Fibroblast of lung (primary cell): Measurements from ENCODE around the gene DNAH10. TPM values are rescaled to one million over a fixed set of nuclear protein-coding genes. Genes with fewer than 3 reads are reported as not detected.

Source experiments
- DNase-seq, 2 donors: peaks; one replicate each; pipeline versions ENCODE4 v3.0.0 to v3.0.0-alpha.2; 2010; ENCODE audit warnings: low read depth in 2 of 2
- H2AFZ ChIP-seq: 2 replicates; pipeline ENCODE4 v1.5.1; 2012; ENCODE audit warnings: low read length, control low read depth, inconsistent platforms
- H3K27ac ChIP-seq: 2 replicates; pipeline ENCODE4 v1.5.1; 2011; ENCODE audit warnings: low read length, control low read depth; ENCODE audit not compliant: insufficient read depth
- H3K27me3 ChIP-seq: 2 replicates; pipeline ENCODE4 v1.5.1; 2011; ENCODE audit warnings: mild to moderate bottlenecking, low read length; ENCODE audit not compliant: control insufficient read depth, insufficient read depth
- H3K36me3 ChIP-seq: 2 replicates; pipeline ENCODE4 v1.5.1; 2011; ENCODE audit warnings: low read length; ENCODE audit not compliant: control insufficient read depth, insufficient read depth
- H3K4me1 ChIP-seq: 2 replicates; pipeline ENCODE4 v1.5.1; 2011; ENCODE audit warnings: low read length; ENCODE audit not compliant: control insufficient read depth, insufficient read depth; ENCODE audit errors: extremely low read depth
- H3K4me2 ChIP-seq: 2 replicates; pipeline ENCODE4 v1.5.1; 2011; ENCODE audit warnings: low read length, control low read depth; ENCODE audit not compliant: insufficient read depth; ENCODE audit errors: extremely low read depth
- H3K4me3 ChIP-seq, 4 experiments: fragments of 200-600 bp in 1 of 4; sonication (generic) in 1 of 4; replicated peaks in 1 of 4; 2 replicates each; pipeline ENCODE4 v1.5.1; 2011 to 2016; ENCODE audit warnings: low read length in 4 of 4, low read depth in 3 of 4, mild to moderate bottlenecking in 3 of 4, control low read depth in 2 of 4, inconsistent platforms in 1 of 4, mixed read lengths in 1 of 4; ENCODE audit not compliant: insufficient read depth in 1 of 4; ENCODE audit errors: control extremely low read depth in 1 of 4
- H3K79me2 ChIP-seq: 2 replicates; pipeline ENCODE4 v1.5.1; 2012; ENCODE audit warnings: mild to moderate bottlenecking, low read length, inconsistent platforms; ENCODE audit not compliant: control insufficient read depth, insufficient read depth
- H3K9ac ChIP-seq: 2 replicates; pipeline ENCODE4 v1.5.1; 2011; ENCODE audit warnings: mild to moderate bottlenecking, low read length, control low read depth; ENCODE audit not compliant: insufficient read depth
- H3K9me3 ChIP-seq: 2 replicates; pipeline ENCODE4 v1.5.1; 2012; ENCODE audit warnings: low read depth, low read length; ENCODE audit not compliant: control insufficient read depth, insufficient read depth
- H4K20me1 ChIP-seq: 2 replicates; pipeline ENCODE4 v1.5.1; 2011; ENCODE audit warnings: low read length; ENCODE audit not compliant: control insufficient read depth, insufficient read depth; ENCODE audit errors: extremely low read depth
- EZH2 ChIP-seq: IDR thresholded peaks from 2 replicates; pipeline ENCODE4 v1.5.1; 2012; ENCODE audit warnings: low read length, control low read depth, mild to moderate bottlenecking; ENCODE audit errors: missing control alignments
- polyA plus RNA-seq, 2 donors: library from polyadenylated mRNA; depleted of rRNA in 1 of 2; stranded (reverse) in 1 of 2; unstranded in 1 of 2; fragments of >200 nt; gene quantifications; 2 replicates each; pipeline ENCODE4 v1.2.1, GENCODE V29; 2011 to 2012; ENCODE audit warnings: missing spikeins in 1 of 2
- total RNA-seq: library from RNA; depleted of rRNA; stranded (reverse); fragments of >200 nt; gene quantifications from 2 replicates; pipeline ENCODE4 v1.2.1, GENCODE V29; 2014
- TF ChIP-seq, protein P1 (sequence below), 2 donors: IDR thresholded peaks in 1 of 2; conservative IDR thresholded peaks in 1 of 2; 1 replicate in 1 of 2; 2 replicates in 1 of 2; pipeline ENCODE4 v1.5.1; 2011 to 2012; ENCODE audit warnings: low read length in 2 of 2, control low read depth in 1 of 2, inconsistent platforms in 1 of 2, low read depth in 1 of 2, mild to moderate bottlenecking in 1 of 2

The DNAH10 gene
- total and polyA plus RNA-seq, 2 donors (not counting 1 experiment from before 2014, with no cell fraction given), result 0.06 to 0.33 TPM

DNA sequence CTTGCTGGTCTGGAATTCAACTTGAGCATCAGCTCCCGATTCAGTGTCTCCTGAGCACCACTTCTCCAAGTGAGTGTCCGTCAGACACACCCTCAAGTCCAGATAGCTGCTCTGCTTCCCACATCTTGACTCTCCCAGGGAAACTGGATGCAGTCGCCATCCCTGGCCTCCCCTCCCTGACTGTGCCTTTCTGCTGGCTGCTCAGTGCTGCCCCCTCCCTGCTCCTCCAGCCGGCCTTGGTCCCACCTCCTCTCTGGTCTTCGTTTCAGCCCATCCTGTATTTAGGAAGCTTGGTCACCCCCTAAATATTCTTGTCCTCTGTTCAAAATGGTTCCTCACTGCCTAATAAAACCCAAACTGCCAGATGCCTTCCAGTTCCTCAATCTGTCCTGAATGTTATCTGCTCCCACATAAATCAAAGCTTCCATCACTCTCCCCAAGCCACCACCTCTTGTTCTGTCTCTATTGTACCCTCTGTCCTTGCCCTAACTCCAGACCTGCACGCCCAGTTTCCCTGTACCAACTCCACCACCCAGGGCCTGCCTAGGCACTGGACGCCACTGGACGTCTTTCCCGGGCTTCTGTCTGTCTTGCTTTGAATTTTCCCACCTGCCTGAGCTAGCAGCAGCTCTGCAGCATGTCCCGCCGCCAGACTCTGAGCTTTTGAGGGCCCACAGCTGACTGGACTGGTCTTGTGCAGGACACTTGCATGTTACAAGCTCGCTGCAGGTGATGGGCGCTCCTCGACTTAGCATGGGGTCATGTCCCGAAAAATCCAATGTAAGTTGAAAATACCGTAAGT, 176.8 kb downstream of the DNAH10 start:
- no peak overlapping the region for H3K9ac ChIP-seq
- H4K20me1 ChIP-seq, result no peaks in the 10 kb centered on the region
- no peak overlapping the region for H3K27ac ChIP-seq
- no peaks in the 10 kb centered on the region for H3K9me3 ChIP-seq
- H3K4me1 ChIP-seq, result no peaks in the 10 kb centered on the region
- H3K36me3 ChIP-seq, result peaks cover 2% of the 10 kb centered on the region
- no peak overlapping the region for H3K4me3 ChIP-seq
- no peaks in the 10 kb centered on the region for H3K27me3 ChIP-seq
- no peaks in the 10 kb centered on the region for H3K79me2 ChIP-seq
- DNase-seq, result no peak
- TF ChIP-seq EZH2, result no peak
- TF ChIP-seq, protein P1, sequence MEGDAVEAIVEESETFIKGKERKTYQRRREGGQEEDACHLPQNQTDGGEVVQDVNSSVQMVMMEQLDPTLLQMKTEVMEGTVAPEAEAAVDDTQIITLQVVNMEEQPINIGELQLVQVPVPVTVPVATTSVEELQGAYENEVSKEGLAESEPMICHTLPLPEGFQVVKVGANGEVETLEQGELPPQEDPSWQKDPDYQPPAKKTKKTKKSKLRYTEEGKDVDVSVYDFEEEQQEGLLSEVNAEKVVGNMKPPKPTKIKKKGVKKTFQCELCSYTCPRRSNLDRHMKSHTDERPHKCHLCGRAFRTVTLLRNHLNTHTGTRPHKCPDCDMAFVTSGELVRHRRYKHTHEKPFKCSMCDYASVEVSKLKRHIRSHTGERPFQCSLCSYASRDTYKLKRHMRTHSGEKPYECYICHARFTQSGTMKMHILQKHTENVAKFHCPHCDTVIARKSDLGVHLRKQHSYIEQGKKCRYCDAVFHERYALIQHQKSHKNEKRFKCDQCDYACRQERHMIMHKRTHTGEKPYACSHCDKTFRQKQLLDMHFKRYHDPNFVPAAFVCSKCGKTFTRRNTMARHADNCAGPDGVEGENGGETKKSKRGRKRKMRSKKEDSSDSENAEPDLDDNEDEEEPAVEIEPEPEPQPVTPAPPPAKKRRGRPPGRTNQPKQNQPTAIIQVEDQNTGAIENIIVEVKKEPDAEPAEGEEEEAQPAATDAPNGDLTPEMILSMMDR (conservative IDR thresholded peaks at IDR 0.05 in 1 of 2, IDR thresholded peaks at IDR 0.05 in 1 of 2; ENCODE audit: low read depth in 1 of 2, low read length in 2 of 2), result peak in 1 of 2 donors; percentile 42
- no peak overlapping the region for H3K4me2 ChIP-seq
- H2AFZ ChIP-seq, result no peak overlapping the region

DNA sequence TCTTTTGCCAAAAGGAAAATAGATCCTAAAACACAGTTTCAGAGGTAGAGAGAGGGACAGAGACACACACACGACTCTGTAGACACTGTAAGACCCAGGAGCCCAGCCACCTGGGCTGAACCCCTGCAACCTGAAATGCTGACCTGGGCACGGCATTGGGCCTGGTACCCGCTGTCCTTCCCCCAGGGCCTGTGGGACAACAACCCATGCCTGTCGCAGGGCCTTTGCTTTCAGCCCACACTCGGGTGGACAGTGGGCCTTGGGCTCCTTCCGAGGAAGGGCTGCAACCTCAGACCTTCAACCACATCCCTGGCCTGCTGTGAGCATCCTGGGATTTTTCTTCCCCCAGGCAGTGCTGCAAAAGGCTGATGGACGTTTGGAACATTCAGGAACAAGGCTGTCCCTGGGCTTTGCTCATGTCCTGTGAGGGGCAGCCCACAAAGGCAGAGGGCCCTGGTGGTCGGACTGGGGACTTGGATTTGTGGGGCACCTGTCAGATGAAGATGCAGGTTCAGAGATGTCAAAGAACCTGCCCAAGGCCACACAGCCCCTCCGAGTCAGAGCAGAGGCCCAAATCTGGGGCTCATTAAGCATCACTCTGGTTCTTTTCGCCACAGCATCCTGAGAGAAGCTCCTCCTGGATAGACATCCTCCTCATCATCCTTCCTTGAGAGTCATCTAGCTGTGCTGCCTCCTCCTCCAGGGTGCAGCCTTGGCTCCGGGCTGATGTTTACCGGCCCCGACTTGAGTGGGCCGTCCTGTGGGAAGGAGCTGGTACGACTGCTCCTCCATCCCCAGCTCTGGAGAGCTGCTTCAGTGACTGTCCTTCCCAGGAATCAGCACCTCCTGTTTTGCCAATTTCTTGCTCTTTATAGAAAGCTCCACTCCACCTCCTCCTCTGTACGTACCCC, 177.9 kb downstream of the DNAH10 start:
- no peak overlapping the region for H3K9ac ChIP-seq
- no peak overlapping the region for H3K4me2 ChIP-seq
- no peaks in the 10 kb centered on the region for H4K20me1 ChIP-seq
- no peak overlapping the region for H3K4me3 ChIP-seq
- DNase-seq, result no peak
- no peaks in the 10 kb centered on the region for H3K27me3 ChIP-seq
- H3K9me3 ChIP-seq, result no peaks in the 10 kb centered on the region
- H3K27ac ChIP-seq, result no peak overlapping the region
- no peaks in the 10 kb centered on the region for H3K4me1 ChIP-seq
- TF ChIP-seq, protein P1 (conservative IDR thresholded peaks at IDR 0.05 in 1 of 2, IDR thresholded peaks at IDR 0.05 in 1 of 2; ENCODE audit: low read depth in 1 of 2, low read length in 2 of 2), result no peak
- no peak for TF ChIP-seq EZH2
- H3K79me2 ChIP-seq, result no peaks in the 10 kb centered on the region
- H3K36me3 ChIP-seq, result peaks cover 2% of the 10 kb centered on the region
- no peak overlapping the region for H2AFZ ChIP-seq

DNA sequence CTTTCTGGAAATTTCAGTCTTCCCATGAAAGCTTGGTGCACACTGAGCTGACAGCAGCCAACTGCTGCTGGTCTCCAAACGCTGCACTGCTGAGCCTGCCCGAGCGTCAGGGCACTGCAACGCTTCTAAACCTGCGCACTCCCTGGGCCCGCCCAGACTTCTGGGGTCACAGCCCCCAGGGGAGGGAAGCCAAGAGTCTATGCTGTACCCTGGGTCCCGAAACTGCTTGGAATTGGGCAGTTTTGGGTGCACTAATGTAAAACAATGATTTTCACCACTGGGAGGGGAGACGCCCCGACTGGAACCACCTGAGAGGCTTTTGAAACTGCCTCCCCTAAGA, 178.5 kb downstream of the DNAH10 start:
- Histone ChIP-seq H3K4me2 (no peak overlapping the region), H3K79me2 (no peaks in the 10 kb centered on the region), H3K4me3 (no peak overlapping the region), H3K27me3 (no peaks in the 10 kb centered on the region), H4K20me1 (no peaks in the 10 kb centered on the region), H3K4me1 (no peaks in the 10 kb centered on the region), H3K27ac (no peak overlapping the region), H2AFZ (no peak overlapping the region), H3K36me3 (peaks cover 2% of the 10 kb centered on the region), H3K9ac (no peak overlapping the region), H3K9me3 (no peaks in the 10 kb centered on the region)
- no peak for DNase-seq
- no peak for TF ChIP-seq EZH2
- TF ChIP-seq, protein P1 (conservative IDR thresholded peaks at IDR 0.05 in 1 of 2, IDR thresholded peaks at IDR 0.05 in 1 of 2; ENCODE audit: low read depth in 1 of 2, low read length in 2 of 2), result no peak
